Loucy (cell line): ENCODE measurements around the gene H2BW1.

Source experiments
- EZH2phosphoT487 ChIP-seq: fragments of 200-600 bp; IDR thresholded peaks from 2 replicates; pipeline ENCODE4 v1.6.1; 2018; ENCODE audit warnings: antibody characterized with exemption, mild to moderate bottlenecking, moderate library complexity, borderline replicate concordance
- TF ChIP-seq, protein P1 (sequence below): fragments of 200-600 bp; sonication (generic); conservative IDR thresholded peaks from 2 replicates; pipeline ENCODE4 v1.5.1; 2014; ENCODE audit warnings: mild to moderate bottlenecking, antibody characterized with exemption, low read length

DNA sequence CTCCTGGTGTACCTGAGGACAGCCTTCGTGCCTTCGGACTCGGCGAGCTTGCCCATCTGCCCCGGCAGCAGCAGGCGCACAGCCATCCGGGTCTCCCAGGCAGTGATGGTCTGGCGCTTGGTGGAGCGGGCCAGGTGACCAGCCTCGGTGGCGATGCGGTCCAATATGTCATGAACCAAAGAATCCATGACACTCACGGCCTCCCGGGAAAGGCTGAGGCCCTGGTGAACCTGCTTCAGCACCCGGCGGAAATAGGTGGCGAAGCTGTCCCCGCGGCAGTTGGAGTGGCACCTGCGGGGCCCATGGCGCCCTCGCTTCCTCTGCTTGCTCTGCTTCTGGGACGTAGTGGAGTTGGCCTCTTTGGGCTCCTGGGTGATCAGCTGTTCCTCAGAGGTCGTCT, 350 bp downstream of the H2BW1 start:
- no peak for TF ChIP-seq EZH2phosphoT487
- TF ChIP-seq, protein P1, sequence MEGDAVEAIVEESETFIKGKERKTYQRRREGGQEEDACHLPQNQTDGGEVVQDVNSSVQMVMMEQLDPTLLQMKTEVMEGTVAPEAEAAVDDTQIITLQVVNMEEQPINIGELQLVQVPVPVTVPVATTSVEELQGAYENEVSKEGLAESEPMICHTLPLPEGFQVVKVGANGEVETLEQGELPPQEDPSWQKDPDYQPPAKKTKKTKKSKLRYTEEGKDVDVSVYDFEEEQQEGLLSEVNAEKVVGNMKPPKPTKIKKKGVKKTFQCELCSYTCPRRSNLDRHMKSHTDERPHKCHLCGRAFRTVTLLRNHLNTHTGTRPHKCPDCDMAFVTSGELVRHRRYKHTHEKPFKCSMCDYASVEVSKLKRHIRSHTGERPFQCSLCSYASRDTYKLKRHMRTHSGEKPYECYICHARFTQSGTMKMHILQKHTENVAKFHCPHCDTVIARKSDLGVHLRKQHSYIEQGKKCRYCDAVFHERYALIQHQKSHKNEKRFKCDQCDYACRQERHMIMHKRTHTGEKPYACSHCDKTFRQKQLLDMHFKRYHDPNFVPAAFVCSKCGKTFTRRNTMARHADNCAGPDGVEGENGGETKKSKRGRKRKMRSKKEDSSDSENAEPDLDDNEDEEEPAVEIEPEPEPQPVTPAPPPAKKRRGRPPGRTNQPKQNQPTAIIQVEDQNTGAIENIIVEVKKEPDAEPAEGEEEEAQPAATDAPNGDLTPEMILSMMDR: no peak
